Gastroesophageal sphincter (tissue), 4 donors: ENCODE results near the gene MSX1. TPM values are rescaled to one million over a fixed set of nuclear protein-coding genes. Genes with fewer than 3 reads are reported as not detected.

ENCODE experiments used
- ATAC-seq: fragments of 150-250 bp; one replicate; pipeline ENCODE4 v1.9.1; 2016; ENCODE audit warnings: mild to moderate bottlenecking, moderate library complexity
- H3K27ac ChIP-seq, 4 donors: fragments of 200-600 bp; sonication (generic) in 3 of 4; 1 replicate in 3 of 4; 2 replicates in 1 of 4; pipeline ENCODE4 v1.5.1; 2016 to 2019
- H3K27me3 ChIP-seq: fragments of 200-600 bp; sonication (generic); one replicate; pipeline ENCODE4 v1.5.1; 2019
- H3K36me3 ChIP-seq, 2 donors: fragments of 200-600 bp; sonication (generic); one replicate each; pipeline ENCODE4 v1.5.1; 2019; ENCODE audit warnings: control low read depth in 1 of 2
- H3K4me1 ChIP-seq, 3 donors: fragments of 200-600 bp; sonication (generic); 1 replicate in 2 of 3; 2 replicates in 1 of 3; pipeline ENCODE4 v1.5.1; 2016 to 2019; ENCODE audit warnings: control low read depth in 2 of 3
- H3K4me3 ChIP-seq, 2 donors: fragments of 200-600 bp; sonication (generic); one replicate each; pipeline ENCODE4 v1.5.1; 2019; ENCODE audit warnings: mild to moderate bottlenecking in 1 of 2, moderate library complexity in 1 of 2
- H3K9me3 ChIP-seq, 3 donors: fragments of 200-600 bp; sonication (generic); one replicate each; pipeline ENCODE4 v1.5.1; 2017 to 2019; ENCODE audit warnings: control low read depth in 2 of 3
- CTCF ChIP-seq, 4 experiments: fragments of 200-600 bp in 2 of 4; fragments of 450-650 bp in 2 of 4; sonication (generic) in 1 of 4; IDR thresholded peaks; one replicate each; pipeline ENCODE4 v1.5.1; 2017 to 2019; ENCODE audit warnings: antibody characterized with exemption in 4 of 4, mild to moderate bottlenecking in 2 of 4, moderate library complexity in 2 of 4
- EP300 ChIP-seq: sonication (generic); formaldehyde crosslinking; IDR thresholded peaks from one replicate; pipeline ENCODE4 v1.6.1; 2017; ENCODE audit warnings: antibody characterized with exemption, mild to moderate bottlenecking
- POLR2A ChIP-seq, 2 donors: fragments of 450-650 bp; IDR thresholded peaks; one replicate each; pipeline ENCODE4 v1.6.1; 2017; ENCODE audit warnings: antibody characterized with exemption in 2 of 2, mild to moderate bottlenecking in 2 of 2, moderate library complexity in 1 of 2
- POLR2AphosphoS5 ChIP-seq: sonication (generic); formaldehyde crosslinking; IDR thresholded peaks from one replicate; pipeline ENCODE4 v1.6.1; 2017; ENCODE audit warnings: antibody characterized with exemption
- WGBS, 2 donors: methylation state at CpG; one replicate each; pipeline ENCODE4 v1.1.5; 2018; ENCODE audit warnings: low coverage in 1 of 2; 5-methylcytosine and 5-hydroxymethylcytosine counted together
- total RNA-seq, 4 donors: library from RNA; depleted of rRNA; stranded (reverse); fragments of >200 nt; gene quantifications; one replicate each; pipeline ENCODE4 v1.1.0, GENCODE V29; 2016

MSX1 gene
- total RNA-seq, 4 donors from 2014 or later = 2.0 to 5.3 (median 2.4) TPM

- Histone ChIP-seq H3K9me3 (peaks cover 0 to 16% (median 0%) of the 10 kb centered on the region in 3 donors), H3K36me3 (no peaks in the 10 kb centered on the region), H3K27me3 (peaks cover 21% of the 10 kb centered on the region), H3K27ac (no peak overlapping the region), H3K4me3 (no peak overlapping the region), H3K4me1 (no peaks in the 10 kb centered on the region)
- TF ChIP-seq CTCF (IDR thresholded peaks at IDR 0.05) (no peak), POLR2A (IDR thresholded peaks at IDR 0.05) (no peak), POLR2AphosphoS5 (no peak), EP300 (no peak)
- 75% methylated on average over 4 of the region's 6 CpGs; no CpG with 5 or more reads in 1 of the 2 donors for WGBS, 2 donors
- no peak for ATAC-seq
These were observed 27.6 kb upstream of the MSX1 start for GRCh38 chr4:4831825-4832224.

- WGBS, 2 donors = 84 to 94% methylated on average over 3 of the region's 3 CpGs
- no peak overlapping the region for H3K27ac ChIP-seq
- TF ChIP-seq EP300 (no peak), CTCF (IDR thresholded peaks at IDR 0.05) (no peak), POLR2AphosphoS5 (no peak), POLR2A (IDR thresholded peaks at IDR 0.05) (no peak)
- H3K27me3 ChIP-seq = peaks cover 16% of the 10 kb centered on the region
- H3K4me1 ChIP-seq = no peaks in the 10 kb centered on the region
- H3K4me3 ChIP-seq = no peak overlapping the region
- H3K36me3 ChIP-seq = no peaks in the 10 kb centered on the region
- H3K9me3 ChIP-seq = peaks cover 0 to 16% (median 0%) of the 10 kb centered on the region in 3 donors
- no peak for ATAC-seq
These were observed 23.4 kb upstream of the MSX1 start for GRCh38 chr4:4836044-4836443.

GRCh38 chr4:4837316-4837715 lies 22.1 kb upstream of the MSX1 start:
- TF ChIP-seq POLR2A (IDR thresholded peaks at IDR 0.05) (no peak), EP300 (no peak), CTCF (IDR thresholded peaks at IDR 0.05) (no peak), POLR2AphosphoS5 (no peak)
- ATAC-seq = no peak

GRCh38 chr4:4838051-4838935 lies 21.2 kb upstream of the MSX1 start:
- Histone ChIP-seq H3K27ac (no peak overlapping the region), H3K36me3 (no peaks in the 10 kb centered on the region), H3K27me3 (peaks cover 30% of the 10 kb centered on the region), H3K4me3 (no peak overlapping the region), H3K4me1 (no peaks in the 10 kb centered on the region), H3K9me3 (peaks cover 0 to 16% (median 0%) of the 10 kb centered on the region in 3 donors)
- TF ChIP-seq CTCF (IDR thresholded peaks at IDR 0.05) = no peak
- ATAC-seq = no peak
- 40 to 92% methylated on average over 2 to 6 of the region's 13 CpGs for WGBS, 2 donors

More at GRCh38 chr4:4837316-4837715, 22.1 kb upstream of the MSX1 start:
- no peak overlapping the region for H3K27ac ChIP-seq
- 68 to 94% methylated on average over 2 of the region's 2 CpGs for WGBS, 2 donors
- peaks cover 21% of the 10 kb centered on the region for H3K27me3 ChIP-seq
- H3K4me3 ChIP-seq = no peak overlapping the region
- no peaks in the 10 kb centered on the region for H3K36me3 ChIP-seq
- peaks cover 0 to 16% (median 0%) of the 10 kb centered on the region in 3 donors for H3K9me3 ChIP-seq
- H3K4me1 ChIP-seq = no peaks in the 10 kb centered on the region
